Right lobe of liver (tissue), 4 donors: ENCODE measurements around the gene RAB3IP.

Experiments
- CTCF ChIP-seq, 4 donors: fragments of 200-600 bp in 3 of 4; fragments of 450-650 bp in 1 of 4; IDR thresholded peaks; one replicate each; pipeline versions ENCODE4 v1.5.1 to v1.8.0; 2016 to 2022; ENCODE audit warnings: antibody characterized with exemption in 4 of 4, mild to moderate bottlenecking in 2 of 4
- POLR2A ChIP-seq: fragments of 450-650 bp; IDR thresholded peaks from one replicate; pipeline ENCODE4 v1.6.1; 2017; ENCODE audit warnings: antibody characterized with exemption, mild to moderate bottlenecking
- donor health status: DM: no; HTN: no; CAD: no.
- donor health status: DM: no; HTN: no; CAD: no.
- donor health status: DM: no; HTN: yes; CAD: no.

GRCh38 chr12:69738351-69739286, at the start of gene RAB3IP:
- TF ChIP-seq POLR2A = peak; percentile 48
- TF ChIP-seq CTCF (IDR thresholded peaks at IDR 0.05) = peak; percentile 46 to 89 (median 71)
